A549 (cell line): ENCODE data around the gene EFCAB11. TPM values are rescaled to one million over a fixed set of nuclear protein-coding genes. Genes with fewer than 3 reads are reported as not detected.

Experiments used
- ATAC-seq, 2 experiments: fragments of 200-7000 bp in 1 of 2; fragments of >200 bp in 1 of 2; cut with Nextera tagmentation in 1 of 2; cut with Tn5 transposase in 1 of 2; 3 replicates each; pipeline versions ENCODE4 v1.8.0 to v1.9.1; 2018 to 2020; ENCODE audit warnings: mild to moderate bottlenecking in 1 of 2, moderate library complexity in 1 of 2
- CTCF ChIA-PET: fragments of 300-600 bp; sonication (Branson Sonifier 250); formaldehyde crosslinking; extraction: SDS; loops from one replicate; lab custom pipeline; 2021; ENCODE audit warnings: antibody characterized with exemption, inconsistent platforms; lab: Yijun Ruan, JAX
- POLR2A ChIA-PET: fragments of 350-600 bp; formaldehyde crosslinking; extraction: SDS; loops from one replicate; lab custom pipeline; 2021; ENCODE audit warnings: antibody characterized with exemption, inconsistent platforms; lab: Yijun Ruan, JAX
- DNase-seq, 2 experiments: peaks; one replicate each; pipeline versions ENCODE4 v3.0.0 to v3.0.0-alpha.2; 2011 to 2016; ENCODE audit warnings: low read depth in 1 of 2, low spot score in 1 of 2
- FAIRE-seq: peaks from 2 replicates; lab custom pipeline; 2011; peaks lifted over from hg19 to GRCh38; lab: Jason Lieb, UNC
- H3K27ac ChIP-seq, 2 experiments: fragments of >200 bp; sonication (Bioruptor Twin); formaldehyde crosslinking; 3 replicates each; pipeline ENCODE4 v1.5.1; 2016 to 2017
- H3K4me1 ChIP-seq: fragments of >200 bp; sonication (Bioruptor Twin); formaldehyde crosslinking; 3 replicates; pipeline ENCODE4 v1.6.1; 2016
- H3K4me2 ChIP-seq: fragments of >200 bp; sonication (Bioruptor Twin); formaldehyde crosslinking; 3 replicates; pipeline ENCODE4 v1.6.1; 2016
- H3K4me3 ChIP-seq: fragments of >200 bp; sonication (Bioruptor Twin); formaldehyde crosslinking; 3 replicates; pipeline ENCODE4 v1.5.1; 2016
- H3K9me3 ChIP-seq: fragments of >200 bp; sonication (Bioruptor Twin); formaldehyde crosslinking; 3 replicates; pipeline ENCODE4 v1.6.1; 2016
- CBX2 ChIP-seq: fragments of 200-600 bp; sonication (generic); IDR thresholded peaks from 2 replicates; pipeline ENCODE4 v1.6.1; 2016; ENCODE audit warnings: low read depth, mild to moderate bottlenecking, borderline replicate concordance
- CBX8 ChIP-seq: fragments of 200-600 bp; sonication (generic); IDR thresholded peaks from 2 replicates; pipeline ENCODE4 v1.6.1; 2016
- CEBPB ChIP-seq, 2 experiments: fragments of >200 bp in 1 of 2; sonication (Bioruptor Twin) in 1 of 2; formaldehyde crosslinking in 1 of 2; IDR thresholded peaks; 2 replicates each; pipeline ENCODE4 v1.6.1; 2012 to 2016
- CHD2 ChIP-seq: fragments of 150-350 bp; IDR thresholded peaks from 2 replicates; pipeline ENCODE4 v1.6.1; 2014; ENCODE audit warnings: low read length; ENCODE audit not compliant: partially characterized antibody
- CHD4 ChIP-seq: fragments of 200-600 bp; sonication (generic); IDR thresholded peaks from 2 replicates; pipeline ENCODE4 v1.6.1; 2016; ENCODE audit warnings: antibody characterized with exemption, mild to moderate bottlenecking, borderline replicate concordance
- CTCF ChIP-seq: fragments of >200 bp; sonication (Bioruptor Twin); formaldehyde crosslinking; IDR thresholded peaks from 3 replicates; pipeline ENCODE4 v1.5.1; 2016
- ESRRA ChIP-seq: fragments of 150-350 bp; IDR thresholded peaks from 2 replicates; pipeline ENCODE4 v1.6.1; 2014; ENCODE audit warnings: mild to moderate bottlenecking, low read length, borderline replicate concordance
- FOSL2 ChIP-seq, 2 experiments: fragments of 450-650 bp in 1 of 2; fragments of >200 bp in 1 of 2; sonication (Bioruptor Twin) in 1 of 2; formaldehyde crosslinking; IDR thresholded peaks; 2 replicates each; pipeline versions ENCODE4 v1.5.0 to v1.6.1; 2016 to 2020; ENCODE audit warnings: mild to moderate bottlenecking in 1 of 2, moderate library complexity in 1 of 2
- GATA3 ChIP-seq: IDR thresholded peaks from 2 replicates; pipeline ENCODE4 v1.6.1; 2012; ENCODE audit warnings: borderline replicate concordance
- HEYL ChIP-seq: fragments of 250-450 bp; sonication (Bioruptor Pico); IDR thresholded peaks from 2 replicates; pipeline ENCODE4 v1.8.0; 2021; ENCODE audit warnings: mild to moderate bottlenecking, moderate library complexity
- HMGXB4 ChIP-seq: fragments of 250-450 bp; sonication (Bioruptor Pico); IDR thresholded peaks from 2 replicates; pipeline ENCODE4 v1.5.0; 2021; ENCODE audit warnings: mild to moderate bottlenecking, moderate library complexity, borderline replicate concordance
- HOXA7 ChIP-seq: fragments of 250-450 bp; sonication (Bioruptor Pico); IDR thresholded peaks from 2 replicates; pipeline ENCODE4 v1.5.0; 2020; ENCODE audit warnings: mild to moderate bottlenecking, moderate library complexity
- JUN ChIP-seq, 2 experiments: fragments of >200 bp; sonication (Bioruptor Twin); formaldehyde crosslinking; IDR thresholded peaks; 2 replicates in 1 of 2; 3 replicates in 1 of 2; pipeline ENCODE4 v1.6.1; 2016 to 2017
- JUNB ChIP-seq: fragments of >200 bp; sonication (Bioruptor Twin); formaldehyde crosslinking; IDR thresholded peaks from 2 replicates; pipeline ENCODE4 v1.6.1; 2016
- MYC ChIP-seq: IDR thresholded peaks from 2 replicates; pipeline ENCODE4 v1.6.1; 2012; ENCODE audit warnings: mild to moderate bottlenecking, inconsistent platforms, low read length, improper control_type of control experiment, borderline replicate concordance
- NPAS2 ChIP-seq: fragments of 250-450 bp; sonication (Bioruptor Pico); IDR thresholded peaks from 2 replicates; pipeline ENCODE4 v1.8.0; 2022; ENCODE audit warnings: mild to moderate bottlenecking, moderate library complexity, borderline replicate concordance
- PBX3 ChIP-seq: IDR thresholded peaks from 2 replicates; pipeline ENCODE4 v1.6.1; 2012
- PHF8 ChIP-seq: fragments of 200-600 bp; sonication (generic); IDR thresholded peaks from 2 replicates; pipeline ENCODE4 v1.6.1; 2016; ENCODE audit warnings: low read depth, mild to moderate bottlenecking, antibody characterized with exemption, moderate library complexity, borderline replicate concordance
- POLR2AphosphoS2 ChIP-seq: conservative IDR thresholded peaks from 2 replicates; pipeline ENCODE4 v1.6.1; 2012; ENCODE audit warnings: low read length, improper control_type of control experiment, inconsistent platforms
- RARB ChIP-seq: fragments of 250-450 bp; sonication (Bioruptor Pico); IDR thresholded peaks from 2 replicates; pipeline ENCODE4 v1.8.0; 2021; ENCODE audit warnings: mild to moderate bottlenecking, moderate library complexity
- RFX5 ChIP-seq: fragments of 450-650 bp; IDR thresholded peaks from 2 replicates; pipeline ENCODE4 v1.7.1; 2014; ENCODE audit warnings: antibody characterized with exemption, mild to moderate bottlenecking, moderate library complexity
- RNF2 ChIP-seq: fragments of 200-600 bp; sonication (generic); IDR thresholded peaks from 2 replicates; pipeline ENCODE4 v1.6.1; 2016; ENCODE audit warnings: low read depth, mild to moderate bottlenecking, antibody characterized with exemption, moderate library complexity, borderline replicate concordance
- SREBF2 ChIP-seq: fragments of 450-650 bp; IDR thresholded peaks from 2 replicates; pipeline ENCODE4 v1.6.1; 2014; ENCODE audit warnings: mild to moderate bottlenecking, moderate library complexity
- TFCP2L1 ChIP-seq: fragments of 250-450 bp; sonication (Bioruptor Pico); IDR thresholded peaks from 2 replicates; pipeline ENCODE4 v1.5.0; 2021; ENCODE audit warnings: mild to moderate bottlenecking
- TP53 ChIP-seq: fragments of 250-450 bp; sonication (Bioruptor Pico); IDR thresholded peaks from 2 replicates; pipeline ENCODE4 v1.5.0; 2021; ENCODE audit warnings: mild to moderate bottlenecking, moderate library complexity
- ZC3H11A ChIP-seq: fragments of 450-650 bp; IDR thresholded peaks from 2 replicates; pipeline ENCODE4 v1.6.1; 2014; ENCODE audit warnings: antibody characterized with exemption, mild to moderate bottlenecking
- ZFP36 ChIP-seq: fragments of 450-650 bp; IDR thresholded peaks from 2 replicates; pipeline ENCODE4 v1.6.1; 2014; ENCODE audit warnings: borderline replicate concordance; ENCODE audit not compliant: partially characterized antibody
- ZSCAN20 ChIP-seq: fragments of 250-450 bp; sonication (Bioruptor Pico); IDR thresholded peaks from 2 replicates; pipeline ENCODE4 v1.8.0; 2022; ENCODE audit warnings: mild to moderate bottlenecking, moderate library complexity
- WGBS: methylation state at CpG from one replicate; pipeline ENCODE4 v1.1.6; 2017; ENCODE audit errors: missing lambda C conversion rate; 5-methylcytosine and 5-hydroxymethylcytosine counted together
- polyA plus RNA-seq, 4 experiments: library from polyadenylated mRNA; depleted of rRNA in 3 of 4; stranded (reverse); fragments of >200 nt; fragmentation: RNase III in 1 of 4; extraction: RNeasy Plus Mini Kit Qiagen cat#74134 plus additional on column Dnase treatment in 1 of 4; gene quantifications; 2 replicates in 3 of 4; 3 replicates in 1 of 4; pipeline ENCODE4 v1.2.3, GENCODE V29; 2011 to 2017

The EFCAB11 gene
- polyA plus RNA-seq, 2 of the 4 experiments (the other 2 are of a cell fraction), result 18.8 to 19.6 TPM

- H3K9me3 ChIP-seq, result no peaks in the 10 kb centered on the region
- H3K4me3 ChIP-seq, result no peak overlapping the region
- FAIRE-seq, result no peak
- DNase-seq, result no peak
- no peak overlapping the region for H3K4me2 ChIP-seq
- CTCF ChIA-PET, result no interaction called here
- no peaks in the 10 kb centered on the region for H3K4me1 ChIP-seq
- H3K27ac ChIP-seq, result no peak overlapping the region
- 52% methylated on average over 3 of the region's 3 CpGs for WGBS
- TF ChIP-seq CEBPB (IDR thresholded peaks at IDR 0.05) (no peak), FOSL2 (IDR thresholded peaks at IDR 0.05) (no peak), FOSL2 (CRISPR knock-in tag; IDR thresholded peaks at IDR 0.05) (no peak)
- TF ChIP-seq, all 56 proteins: peak for 0
- ATAC-seq, result no peak
- POLR2A ChIA-PET, result no interaction called here
These were observed 153.4 kb downstream of the EFCAB11 start for GRCh38 chr14:89801136-89801535.

- Histone ChIP-seq H3K4me3 (no peak overlapping the region), H3K4me2 (no peak overlapping the region)
- WGBS, result 39% methylated on average over 4 of the region's 4 CpGs
- CTCF ChIA-PET, result no interaction called here
- no peak for ATAC-seq
- TF ChIP-seq PBX3 (no peak), TP53 (CRISPR knock-in tag) (no peak), HOXA7 (CRISPR knock-in tag) (no peak), CHD4 (no peak), NPAS2 (CRISPR knock-in tag) (no peak), ZC3H11A (no peak), GATA3 (no peak), CBX2 (no peak), JUN (IDR thresholded peaks at IDR 0.05) (no peak), MYC (no peak), JUNB (no peak), RFX5 (no peak), ZFP36 (no peak), ZSCAN20 (no peak), CTCF (no peak), TFCP2L1 (no peak), ESRRA (no peak), POLR2AphosphoS2 (no peak)
- TF ChIP-seq, all 56 proteins: peak for 0
- H3K27ac ChIP-seq, result no peak overlapping the region
- H3K4me1 ChIP-seq, result no peaks in the 10 kb centered on the region
- DNase-seq, result no peak
- POLR2A ChIA-PET, result no interaction called here
- FAIRE-seq, result no peak
- no peaks in the 10 kb centered on the region for H3K9me3 ChIP-seq
These were observed 156.2 kb downstream of the EFCAB11 start for GRCh38 chr14:89798212-89798773.

GRCh38 chr14:89797148-89797547, 157.4 kb downstream of the EFCAB11 start:
- ChIA-PET CTCF (no interaction called here), POLR2A (no interaction called here)
- no peak for FAIRE-seq
- no peak overlapping the region for H3K4me2 ChIP-seq
- ATAC-seq, result no peak
- 53% methylated on average over 5 of the region's 5 CpGs for WGBS
- H3K9me3 ChIP-seq, result no peaks in the 10 kb centered on the region
- DNase-seq, result no peak
- H3K4me3 ChIP-seq, result no peak overlapping the region
- no peaks in the 10 kb centered on the region for H3K4me1 ChIP-seq
- no peak overlapping the region for H3K27ac ChIP-seq
- TF ChIP-seq HEYL (CRISPR knock-in tag), result no peak
- TF ChIP-seq PHF8, result no peak
- TF ChIP-seq RNF2, result no peak
- no peak for TF ChIP-seq ZC3H11A
- no peak for TF ChIP-seq FOSL2 (IDR thresholded peaks at IDR 0.05)
- no peak for TF ChIP-seq FOSL2 (CRISPR knock-in tag; IDR thresholded peaks at IDR 0.05)
- TF ChIP-seq CHD2, result no peak
- no peak for TF ChIP-seq POLR2AphosphoS2
- TF ChIP-seq ZSCAN20, result no peak
- no peak for TF ChIP-seq SREBF2
- TF ChIP-seq CTCF, result no peak
- TF ChIP-seq CHD4, result no peak
- no peak for TF ChIP-seq HMGXB4 (CRISPR knock-in tag)
- TF ChIP-seq CBX8, result no peak
- TF ChIP-seq NPAS2 (CRISPR knock-in tag), result no peak
- no peak for TF ChIP-seq RARB (CRISPR knock-in tag)
